K562 (cell line): ENCODE measurements around the gene NOL4L. TPM values are rescaled to one million over a fixed set of nuclear protein-coding genes. Genes with fewer than 3 reads are reported as not detected.
A peak's percentile ranks its signal among the peaks of the same experiment; 100 is the strongest.

Source experiments
- BCOR ChIP-seq: fragments of 450-650 bp; IDR thresholded peaks from 2 replicates; pipeline ENCODE4 v1.6.1; 2016
- CREB1 ChIP-seq, 2 experiments: sonication (generic) in 1 of 2; formaldehyde crosslinking in 1 of 2; IDR thresholded peaks; 2 replicates each; pipeline versions ENCODE4 v1.6.1 to v1.8.0; 2012 to 2022; ENCODE audit warnings: inconsistent platforms in 1 of 2, mild to moderate bottlenecking in 1 of 2, missing genetic modification reagents in 1 of 2, moderate library complexity in 1 of 2
- ESRRB ChIP-seq: fragments of 250-450 bp; sonication (Bioruptor Pico); IDR thresholded peaks from 2 replicates; pipeline ENCODE4 v1.5.0; 2020; ENCODE audit warnings: mild to moderate bottlenecking, moderate library complexity, borderline replicate concordance
- FOXP1 ChIP-seq: sonication (generic); formaldehyde crosslinking; IDR thresholded peaks from 2 replicates; pipeline ENCODE4 v1.8.0; 2022; ENCODE audit warnings: mild to moderate bottlenecking, missing genetic modification reagents
- TOE1 ChIP-seq, 2 experiments: fragments of 450-650 bp in 1 of 2; sonication (generic) in 1 of 2; formaldehyde crosslinking in 1 of 2; IDR thresholded peaks; 2 replicates each; pipeline versions ENCODE4 v1.7.1 to v1.8.0; 2016 to 2022; ENCODE audit warnings: borderline replicate concordance in 2 of 2, mild to moderate bottlenecking in 2 of 2, antibody characterized with exemption in 1 of 2, inconsistent platforms in 1 of 2, low read depth in 1 of 2, missing genetic modification reagents in 1 of 2, moderate library complexity in 1 of 2
- ZBTB1 ChIP-seq: sonication (generic); formaldehyde crosslinking; IDR thresholded peaks from 2 replicates; pipeline ENCODE4 v1.8.1; 2023; ENCODE audit warnings: missing genetic modification reagents, low read depth, mild to moderate bottlenecking, borderline replicate concordance
- polyA plus RNA-seq, 8 experiments: library from polyadenylated mRNA; depleted of rRNA in 4 of 8; stranded (reverse) in 5 of 8; unstranded in 3 of 8; fragments of >200 nt; fragmentation: Nextera tagmentation in 2 of 8; fragmentation: Illumina TruSeq in 1 of 8; extraction: Ambion mirVana in 2 of 8; extraction: Trizol in 1 of 8; gene quantifications; 2 replicates each; pipeline versions ENCODE4 v1.2.1 to v1.2.3, GENCODE V29; 2011 to 2014; ENCODE audit warnings: inconsistent platforms in 1 of 8, missing spikeins in 1 of 8
- total RNA-seq, 7 experiments: library from RNA; depleted of rRNA in 6 of 7; stranded (reverse); fragments of >200 nt in 6 of 7; fragmentation: Illumina TruSeq in 2 of 7; extraction: Trizol in 2 of 7; gene quantifications; 2 replicates each; pipeline versions ENCODE4 v1.2.1 to v1.2.3, GENCODE V29; 2011 to 2021; ENCODE audit warnings: low replicate concordance in 1 of 7
- TF ChIP-seq, protein P1 (sequence below): sonication (generic); formaldehyde crosslinking; IDR thresholded peaks from 2 replicates; pipeline ENCODE4 v1.8.1; 2022; ENCODE audit warnings: missing genetic modification reagents
- TF ChIP-seq, protein P2 (sequence below): fragments of 450-650 bp; conservative IDR thresholded peaks from 2 replicates; pipeline ENCODE4 v1.6.1; 2016; ENCODE audit warnings: missing genetic modification characterization, low read depth, mild to moderate bottlenecking, control low read depth, missing compliant biosample characterization

NOL4L gene
- total and polyA plus RNA-seq, 9 of the 15 experiments (the other 6 are each of a cell fraction or from before 2014, with no cell fraction given) = 5.1 to 36.2 (median 13.6) TPM

DNA sequence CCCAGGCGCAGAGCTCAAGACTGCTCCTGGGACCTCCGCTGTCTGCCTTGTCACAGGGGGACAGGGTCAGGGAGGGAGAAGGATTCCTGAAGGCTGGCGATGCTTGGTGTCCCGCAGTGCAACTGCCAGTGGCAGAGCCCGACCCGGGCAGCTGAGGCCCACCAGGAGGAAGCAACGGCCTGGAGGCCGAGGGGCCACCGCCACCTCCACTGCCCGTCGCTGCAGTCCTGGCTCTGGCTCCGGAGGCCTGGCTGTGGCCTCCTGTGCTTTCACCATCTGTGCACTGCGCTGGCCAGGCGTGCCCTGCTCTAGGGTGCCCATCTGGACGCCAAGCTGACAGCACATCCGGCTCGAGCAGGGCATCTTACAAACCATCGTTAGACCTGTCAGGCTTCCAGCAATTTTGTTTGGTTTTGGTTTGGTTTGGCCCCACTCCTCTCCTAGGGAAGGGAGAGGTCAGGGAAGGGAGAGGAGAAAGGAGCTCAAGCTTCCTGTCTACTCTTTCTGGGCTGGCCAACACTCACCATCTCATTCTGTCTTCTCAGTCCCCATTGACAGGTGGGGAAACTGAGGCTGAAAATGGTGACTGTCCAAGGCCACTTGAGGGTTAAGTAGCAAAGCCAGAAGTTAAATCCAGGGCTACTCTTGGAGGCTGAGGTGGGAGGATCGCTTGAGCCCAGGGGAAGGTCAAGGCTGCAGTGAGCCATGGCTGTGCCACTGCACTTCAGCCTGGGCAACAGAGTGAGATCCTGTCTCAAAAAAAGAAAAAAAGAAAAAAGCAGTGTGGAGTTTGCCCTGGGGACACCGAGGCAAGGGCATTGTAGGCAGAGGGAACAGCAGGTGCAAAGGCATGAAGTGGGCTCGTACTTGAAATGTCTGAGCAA lies 37.7 kb upstream of the NOL4L start (continued):
- TF ChIP-seq BCOR = 0 out of 2 replicates have a peak, but pooled peaks have one; percentile 57
- TF ChIP-seq, protein P1, sequence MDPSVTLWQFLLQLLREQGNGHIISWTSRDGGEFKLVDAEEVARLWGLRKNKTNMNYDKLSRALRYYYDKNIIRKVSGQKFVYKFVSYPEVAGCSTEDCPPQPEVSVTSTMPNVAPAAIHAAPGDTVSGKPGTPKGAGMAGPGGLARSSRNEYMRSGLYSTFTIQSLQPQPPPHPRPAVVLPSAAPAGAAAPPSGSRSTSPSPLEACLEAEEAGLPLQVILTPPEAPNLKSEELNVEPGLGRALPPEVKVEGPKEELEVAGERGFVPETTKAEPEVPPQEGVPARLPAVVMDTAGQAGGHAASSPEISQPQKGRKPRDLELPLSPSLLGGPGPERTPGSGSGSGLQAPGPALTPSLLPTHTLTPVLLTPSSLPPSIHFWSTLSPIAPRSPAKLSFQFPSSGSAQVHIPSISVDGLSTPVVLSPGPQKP (CRISPR knock-in tag) = no peak
- 0 out of 2 replicates have a peak, but pooled peaks have one; percentile 41 for TF ChIP-seq FOXP1 (CRISPR knock-in tag)
- no peak for TF ChIP-seq TOE1 (IDR thresholded peaks at IDR 0.05; ENCODE audit: borderline replicate concordance)
- no peak for TF ChIP-seq TOE1 (CRISPR knock-in tag; IDR thresholded peaks at IDR 0.05; ENCODE audit: borderline replicate concordance, low read depth)
- TF ChIP-seq ZBTB1 (CRISPR knock-in tag) = no peak
- no peak for TF ChIP-seq CREB1 (IDR thresholded peaks at IDR 0.05)
- no peak for TF ChIP-seq CREB1 (CRISPR knock-in tag; IDR thresholded peaks at IDR 0.05)
- TF ChIP-seq ESRRB (CRISPR knock-in tag) = no peak
- TF ChIP-seq, protein P2, sequence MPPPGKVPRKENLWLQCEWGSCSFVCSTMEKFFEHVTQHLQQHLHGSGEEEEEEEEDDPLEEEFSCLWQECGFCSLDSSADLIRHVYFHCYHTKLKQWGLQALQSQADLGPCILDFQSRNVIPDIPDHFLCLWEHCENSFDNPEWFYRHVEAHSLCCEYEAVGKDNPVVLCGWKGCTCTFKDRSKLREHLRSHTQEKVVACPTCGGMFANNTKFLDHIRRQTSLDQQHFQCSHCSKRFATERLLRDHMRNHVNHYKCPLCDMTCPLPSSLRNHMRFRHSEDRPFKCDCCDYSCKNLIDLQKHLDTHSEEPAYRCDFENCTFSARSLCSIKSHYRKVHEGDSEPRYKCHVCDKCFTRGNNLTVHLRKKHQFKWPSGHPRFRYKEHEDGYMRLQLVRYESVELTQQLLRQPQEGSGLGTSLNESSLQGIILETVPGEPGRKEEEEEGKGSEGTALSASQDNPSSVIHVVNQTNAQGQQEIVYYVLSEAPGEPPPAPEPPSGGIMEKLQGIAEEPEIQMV (tag) = no peak
- TF ChIP-seq, all 486 proteins: peak for 6
